WTC11 (cell line): Measurements from ENCODE around the gene CNOT6. TPM values are rescaled to one million over a fixed set of nuclear protein-coding genes. Genes with fewer than 3 reads are reported as not detected.

Source experiments
- ATAC-seq: fragments of 200-7000 bp; cut with Tn5 transposase; 2 replicates; pipeline ENCODE4 v1.10.0; 2021; ENCODE audit warnings: mild to moderate bottlenecking, moderate library complexity
- CTCF ChIA-PET: fragments of 300-600 bp; sonication (Branson Sonifier 250); formaldehyde crosslinking; loops from one replicate; lab custom pipeline; 2021; ENCODE audit warnings: antibody characterized with exemption; lab: Charles Lee
- POLR2A ChIA-PET: fragments of 350-600 bp; sonication (Branson Sonifier 250); formaldehyde crosslinking; loops from one replicate; lab custom pipeline; 2021; ENCODE audit warnings: antibody characterized with exemption; lab: Charles Lee
- DNase-seq: peaks from one replicate; pipeline ENCODE4 v3.0.0; 2021; ENCODE audit warnings: low spot score
- H3K27ac Mint-ChIP-seq: 2 replicates; pipeline ENCODE4 v1.8.0; 2021; ENCODE audit warnings: mixed read lengths
- H3K27me3 Mint-ChIP-seq: 2 replicates; pipeline ENCODE4 v1.8.0; 2021; ENCODE audit warnings: low read depth, mild to moderate bottlenecking, moderate library complexity, mixed read lengths
- H3K36me3 Mint-ChIP-seq: 2 replicates; pipeline ENCODE4 v1.8.0; 2021; ENCODE audit warnings: mixed read lengths
- H3K4me1 Mint-ChIP-seq: 2 replicates; pipeline ENCODE4 v1.8.0; 2022; ENCODE audit warnings: mixed read lengths
- H3K4me3 Mint-ChIP-seq: 2 replicates; pipeline ENCODE4 v1.8.0; 2021; ENCODE audit warnings: mild to moderate bottlenecking, moderate library complexity, mixed read lengths
- H3K9me3 Mint-ChIP-seq: 2 replicates; pipeline ENCODE4 v1.8.0; 2021; ENCODE audit warnings: mixed read lengths
- AFF4 ChIP-seq: sonication (generic); formaldehyde crosslinking; IDR thresholded peaks from 2 replicates; pipeline ENCODE4 v1.8.1; 2023; ENCODE audit warnings: mild to moderate bottlenecking, missing genetic modification reagents, borderline replicate concordance
- ATF1 ChIP-seq: sonication (generic); formaldehyde crosslinking; IDR thresholded peaks from 2 replicates; pipeline ENCODE4 v1.8.1; 2023; ENCODE audit warnings: mild to moderate bottlenecking, moderate library complexity, missing genetic modification reagents
- ATF6 ChIP-seq: sonication (generic); formaldehyde crosslinking; IDR thresholded peaks from 2 replicates; pipeline ENCODE4 v1.8.1; 2023; ENCODE audit warnings: mild to moderate bottlenecking, missing genetic modification reagents
- E2F1 ChIP-seq: sonication (generic); formaldehyde crosslinking; IDR thresholded peaks from 2 replicates; pipeline ENCODE4 v1.8.0; 2022; ENCODE audit warnings: mild to moderate bottlenecking, missing genetic modification reagents
- E2F4 ChIP-seq: sonication (generic); formaldehyde crosslinking; IDR thresholded peaks from 2 replicates; pipeline ENCODE4 v1.8.1; 2022; ENCODE audit warnings: low read depth, mild to moderate bottlenecking, moderate library complexity, missing genetic modification reagents, borderline replicate concordance
- ERG ChIP-seq: fragments of 250-450 bp; sonication (Bioruptor Pico); IDR thresholded peaks from 2 replicates; pipeline ENCODE4 v1.8.0; 2021; ENCODE audit warnings: mild to moderate bottlenecking
- ESRRA ChIP-seq: sonication (generic); formaldehyde crosslinking; IDR thresholded peaks from 2 replicates; pipeline ENCODE4 v1.8.1; 2022; ENCODE audit warnings: mild to moderate bottlenecking, missing genetic modification reagents, borderline replicate concordance
- ETV6 ChIP-seq: sonication (generic); formaldehyde crosslinking; IDR thresholded peaks from 2 replicates; pipeline ENCODE4 v1.8.1; 2022; ENCODE audit warnings: mild to moderate bottlenecking, missing genetic modification reagents
- FOXP4 ChIP-seq: sonication (generic); formaldehyde crosslinking; IDR thresholded peaks from 2 replicates; pipeline ENCODE4 v1.8.0; 2022; ENCODE audit warnings: mild to moderate bottlenecking, missing genetic modification reagents
- MLX ChIP-seq: sonication (generic); formaldehyde crosslinking; IDR thresholded peaks from 2 replicates; pipeline ENCODE4 v1.8.1; 2023; ENCODE audit warnings: mild to moderate bottlenecking, missing genetic modification reagents, moderate library complexity
- MXD4 ChIP-seq: fragments of 250-450 bp; sonication (Bioruptor Pico); IDR thresholded peaks from 2 replicates; pipeline ENCODE4 v1.8.0; 2021; ENCODE audit warnings: mild to moderate bottlenecking, moderate library complexity, borderline replicate concordance
- NFE2L1 ChIP-seq: sonication (generic); formaldehyde crosslinking; IDR thresholded peaks from 2 replicates; pipeline ENCODE4 v1.8.1; 2023; ENCODE audit warnings: missing genetic modification reagents
- PREB ChIP-seq: sonication (generic); formaldehyde crosslinking; IDR thresholded peaks from 2 replicates; pipeline ENCODE4 v1.8.1; 2022; ENCODE audit warnings: mild to moderate bottlenecking, missing genetic modification reagents, moderate library complexity, borderline replicate concordance
- RORB ChIP-seq: fragments of 250-450 bp; sonication (Bioruptor Pico); IDR thresholded peaks from 2 replicates; pipeline ENCODE4 v1.9.0; 2021; ENCODE audit warnings: mild to moderate bottlenecking
- SMAD3 ChIP-seq: sonication (generic); formaldehyde crosslinking; IDR thresholded peaks from 2 replicates; pipeline ENCODE4 v1.8.0; 2022; ENCODE audit warnings: missing genetic modification reagents, mild to moderate bottlenecking, borderline replicate concordance
- SP1 ChIP-seq: sonication (generic); formaldehyde crosslinking; conservative IDR thresholded peaks from 2 replicates; pipeline ENCODE4 v1.8.1; 2022; ENCODE audit warnings: missing genetic modification reagents
- ZNF138 ChIP-seq: sonication (generic); formaldehyde crosslinking; conservative IDR thresholded peaks from 2 replicates; pipeline ENCODE4 v1.8.1; 2022; ENCODE audit warnings: mild to moderate bottlenecking, moderate library complexity, missing genetic modification reagents
- ZNF219 ChIP-seq: sonication (generic); formaldehyde crosslinking; IDR thresholded peaks from 2 replicates; pipeline ENCODE4 v1.8.0; 2023; ENCODE audit warnings: missing genetic modification reagents, mild to moderate bottlenecking, borderline replicate concordance
- total RNA-seq: library from RNA; stranded (reverse); gene quantifications from 3 replicates; pipeline ENCODE4 v1.2.3, GENCODE V29; 2021

CNOT6 gene
- total RNA-seq, 1 experiment from 2014 or later = 41.0 TPM

GRCh38 chr5:180463216-180463900 is 30.8 kb upstream of the CNOT6 start (continued):
- TF ChIP-seq ATF6 (CRISPR knock-in tag) (no peak), E2F1 (no peak), AFF4 (CRISPR knock-in tag) (no peak), MLX (CRISPR knock-in tag) (no peak), SMAD3 (CRISPR knock-in tag) (no peak), ETV6 (CRISPR knock-in tag) (no peak), ERG (CRISPR knock-in tag) (no peak), E2F4 (no peak)

GRCh38 chr5:180463916-180464602 is 30.1 kb upstream of the CNOT6 start:
- H3K27me3 Mint-ChIP-seq = no peaks in the 10 kb centered on the region; the same call in 1 of the 2 replicates
- ChIA-PET POLR2A (no interaction called here), CTCF (interaction anchor here (1.0 to 1.5 kb wide), 2 partner anchors 120 to 255 kb away, joined by 3 to 4 read pairs; no protein-coding TSS in a partner anchor)
- no peak for DNase-seq
- H3K27ac Mint-ChIP-seq = no peak overlapping the region
- H3K9me3 Mint-ChIP-seq = peaks cover 21% of the 10 kb centered on the region
- H3K36me3 Mint-ChIP-seq = peaks cover 18% of the 10 kb centered on the region
- H3K4me1 Mint-ChIP-seq = no peaks in the 10 kb centered on the region
- no peak overlapping the region for H3K4me3 Mint-ChIP-seq
- no peak for ATAC-seq
- TF ChIP-seq RORB (CRISPR knock-in tag) (no peak), ATF1 (no peak), ZNF138 (CRISPR knock-in tag) (no peak), FOXP4 (CRISPR knock-in tag) (no peak), SP1 (CRISPR knock-in tag) (no peak), MXD4 (no peak), ESRRA (CRISPR knock-in tag) (no peak), PREB (CRISPR knock-in tag) (no peak), ZNF219 (CRISPR knock-in tag) (no peak), ATF6 (CRISPR knock-in tag) (no peak), NFE2L1 (no peak)
